Endodermal cell (in vitro differentiated cells): ENCODE measurements around the gene KCNQ1. TPM values are rescaled to one million over a fixed set of nuclear protein-coding genes. Genes with fewer than 3 reads are reported as not detected.

Source experiments
- DNase-seq: peaks from one replicate; pipeline ENCODE4 v3.0.0-alpha.2; 2017
- H3K27ac ChIP-seq: 2 replicates; pipeline ENCODE4 v1.5.1; 2013; ENCODE audit warnings: mild to moderate bottlenecking, low read depth, low read length, moderate library complexity
- H3K27me3 ChIP-seq: 2 replicates; pipeline ENCODE4 v1.6.1; 2013; ENCODE audit warnings: mild to moderate bottlenecking, low read length, moderate library complexity; ENCODE audit not compliant: insufficient read depth, control insufficient read depth, poor library complexity, severe bottlenecking
- H3K36me3 ChIP-seq: 2 replicates; pipeline ENCODE4 v1.7.0; 2013; ENCODE audit warnings: mild to moderate bottlenecking, low read length, moderate library complexity; ENCODE audit not compliant: control insufficient read depth, insufficient read depth
- H3K4me1 ChIP-seq: one replicate; pipeline ENCODE4 v1.7.0; 2013; ENCODE audit warnings: low read length; ENCODE audit not compliant: control insufficient read depth, insufficient read depth
- H3K4me3 ChIP-seq: 2 replicates; pipeline ENCODE4 v1.5.1; 2013; ENCODE audit warnings: mild to moderate bottlenecking, low read length, moderate library complexity
- H3K9ac ChIP-seq: 2 replicates; pipeline ENCODE4 v1.6.1; 2013; ENCODE audit warnings: mild to moderate bottlenecking, low read length, moderate library complexity; ENCODE audit not compliant: poor library complexity, severe bottlenecking; ENCODE audit errors: extremely low read depth
- H3K9me3 ChIP-seq: 2 replicates; pipeline ENCODE4 v1.6.1; 2013; ENCODE audit warnings: mild to moderate bottlenecking, low read length, moderate library complexity; ENCODE audit not compliant: control insufficient read depth
- H3K27ac Mint-ChIP-seq: 2 replicates; pipeline ENCODE4 v1.8.0; 2020; ENCODE audit warnings: mixed read lengths
- H3K27me3 Mint-ChIP-seq: 2 replicates; pipeline ENCODE4 v1.8.0; 2021; ENCODE audit warnings: mild to moderate bottlenecking, mixed read lengths; ENCODE audit not compliant: insufficient read depth
- H3K36me3 Mint-ChIP-seq: 2 replicates; pipeline ENCODE4 v1.8.0; 2020; ENCODE audit warnings: low read depth, mixed read lengths
- H3K4me1 Mint-ChIP-seq: 2 replicates; pipeline ENCODE4 v1.8.0; 2020; ENCODE audit warnings: mixed read lengths
- H3K4me3 Mint-ChIP-seq: 2 replicates; pipeline ENCODE4 v1.8.0; 2020; ENCODE audit warnings: mild to moderate bottlenecking, moderate library complexity, mixed read lengths
- H3K9me3 Mint-ChIP-seq: 2 replicates; pipeline ENCODE4 v1.8.0; 2020; ENCODE audit warnings: mild to moderate bottlenecking, mixed read lengths
- WGBS, 2 experiments: methylation state at CpG; one replicate each; pipeline versions ENCODE4 v1.1.5 to v1.1.7; 2013; ENCODE audit warnings: missing lambda C conversion rate in 2 of 2, mixed read lengths in 1 of 2; ENCODE audit not compliant: insufficient coverage in 1 of 2, insufficient read length in 1 of 2; 5-methylcytosine and 5-hydroxymethylcytosine counted together
- total RNA-seq, 2 donors: library from RNA; stranded (reverse); fragmentation: NEBNext Ultra II Directional in 1 of 2; extraction: Animal tissue kit (Norgen Biotek cat#: 25700) in 1 of 2; gene quantifications; 2 replicates in 1 of 2; 3 replicates in 1 of 2; pipeline ENCODE4 v1.2.1, GENCODE V29; 2021
- TF ChIP-seq, protein P1 (sequence below): fragments of 200-600 bp; sonication (generic); conservative IDR thresholded peaks from 2 replicates; pipeline ENCODE4 v1.5.0; 2021; ENCODE audit warnings: antibody characterized with exemption, mild to moderate bottlenecking

The KCNQ1 gene
- total RNA-seq, 2 donors from 2014 or later: 1.8 to 3.5 TPM

DNA sequence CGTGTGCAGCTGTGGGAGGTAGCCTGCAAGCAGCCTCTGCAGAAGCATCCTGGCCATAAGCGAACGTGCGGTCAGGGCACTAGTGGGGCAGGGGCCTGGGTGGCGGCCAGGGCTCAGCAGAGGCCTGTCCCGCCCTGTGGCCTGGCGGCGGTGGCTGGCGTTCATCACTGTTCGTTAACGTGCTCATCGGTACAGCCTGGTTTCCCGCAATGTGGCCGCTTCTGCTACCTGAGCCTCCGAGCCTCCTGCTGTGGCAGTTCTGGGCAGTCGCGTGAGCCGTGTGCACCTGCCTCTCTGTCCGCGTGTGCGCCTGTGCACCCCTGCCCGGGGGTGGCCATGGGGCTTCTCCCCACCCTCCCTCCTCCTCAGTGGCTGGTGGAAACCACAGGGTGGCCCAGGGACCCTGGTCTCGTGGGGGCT, 137.1 kb downstream of the KCNQ1 start:
- no peak overlapping the region for H3K27ac ChIP-seq
- no peak overlapping the region for H3K9ac ChIP-seq
- peaks cover 7% of the 10 kb centered on the region for H3K4me1 ChIP-seq
- H3K4me3 ChIP-seq: no peak overlapping the region
- Mint-ChIP-seq H3K4me3 (no peak overlapping the region), H3K36me3 (no peaks in the 10 kb centered on the region), H3K27me3 (peaks cover 50% of the 10 kb centered on the region), H3K4me1 (peaks cover 6% of the 10 kb centered on the region), H3K9me3 (no peaks in the 10 kb centered on the region), H3K27ac (no peak overlapping the region)
- H3K9me3 ChIP-seq: no peaks in the 10 kb centered on the region
- DNase-seq: peak; percentile 43
- 94 to 98% methylated on average over 23 of the region's 23 CpGs for WGBS, 2 experiments
- H3K27me3 ChIP-seq: peaks cover 14% of the 10 kb centered on the region
- H3K36me3 ChIP-seq: no peaks in the 10 kb centered on the region
- TF ChIP-seq, protein P1, sequence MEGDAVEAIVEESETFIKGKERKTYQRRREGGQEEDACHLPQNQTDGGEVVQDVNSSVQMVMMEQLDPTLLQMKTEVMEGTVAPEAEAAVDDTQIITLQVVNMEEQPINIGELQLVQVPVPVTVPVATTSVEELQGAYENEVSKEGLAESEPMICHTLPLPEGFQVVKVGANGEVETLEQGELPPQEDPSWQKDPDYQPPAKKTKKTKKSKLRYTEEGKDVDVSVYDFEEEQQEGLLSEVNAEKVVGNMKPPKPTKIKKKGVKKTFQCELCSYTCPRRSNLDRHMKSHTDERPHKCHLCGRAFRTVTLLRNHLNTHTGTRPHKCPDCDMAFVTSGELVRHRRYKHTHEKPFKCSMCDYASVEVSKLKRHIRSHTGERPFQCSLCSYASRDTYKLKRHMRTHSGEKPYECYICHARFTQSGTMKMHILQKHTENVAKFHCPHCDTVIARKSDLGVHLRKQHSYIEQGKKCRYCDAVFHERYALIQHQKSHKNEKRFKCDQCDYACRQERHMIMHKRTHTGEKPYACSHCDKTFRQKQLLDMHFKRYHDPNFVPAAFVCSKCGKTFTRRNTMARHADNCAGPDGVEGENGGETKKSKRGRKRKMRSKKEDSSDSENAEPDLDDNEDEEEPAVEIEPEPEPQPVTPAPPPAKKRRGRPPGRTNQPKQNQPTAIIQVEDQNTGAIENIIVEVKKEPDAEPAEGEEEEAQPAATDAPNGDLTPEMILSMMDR: no peak

DNA sequence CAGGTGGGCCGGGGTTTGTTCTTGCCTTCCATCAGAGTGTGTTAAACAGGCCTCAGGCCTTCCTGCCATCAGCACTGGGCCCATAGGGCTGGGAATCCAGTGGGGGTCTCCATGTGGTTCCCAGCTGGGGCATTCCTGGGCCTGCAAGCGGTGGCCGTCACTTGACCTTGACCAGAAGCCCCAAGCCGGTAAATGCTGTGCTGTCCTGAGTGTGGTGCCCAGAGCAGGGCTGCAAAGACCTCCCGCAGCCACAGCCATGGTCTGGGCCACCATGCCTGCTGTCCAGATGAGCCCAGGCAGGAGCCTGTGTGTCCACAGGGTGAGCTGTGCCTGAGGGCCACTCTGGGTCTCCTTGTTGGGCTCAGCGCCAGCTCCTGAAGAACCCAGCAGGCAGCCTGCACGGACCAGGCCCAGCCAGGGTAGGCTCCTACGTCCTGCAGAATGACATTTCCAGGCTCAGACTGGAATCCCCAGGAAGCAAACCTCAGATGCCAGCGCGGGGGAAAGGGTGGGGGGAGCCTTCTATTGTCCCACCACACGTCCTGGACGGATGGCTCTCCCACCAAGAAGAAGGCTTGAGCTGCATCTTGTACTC, 137.6 kb downstream of the KCNQ1 start:
- H3K4me1 ChIP-seq: peaks cover 7% of the 10 kb centered on the region
- Mint-ChIP-seq H3K4me3 (no peak overlapping the region), H3K27me3 (peaks cover 50% of the 10 kb centered on the region), H3K27ac (no peak overlapping the region), H3K36me3 (no peaks in the 10 kb centered on the region), H3K4me1 (peaks cover 6% of the 10 kb centered on the region), H3K9me3 (no peaks in the 10 kb centered on the region)
- WGBS, 2 experiments: 77 to 90% methylated on average over 11 to 12 of the region's 12 CpGs
- peaks cover 17% of the 10 kb centered on the region for H3K27me3 ChIP-seq
- DNase-seq: peak; percentile 56
- no peak overlapping the region for H3K4me3 ChIP-seq
- H3K36me3 ChIP-seq: no peaks in the 10 kb centered on the region
- H3K9ac ChIP-seq: no peak overlapping the region
- H3K27ac ChIP-seq: no peak overlapping the region
- no peaks in the 10 kb centered on the region for H3K9me3 ChIP-seq
- TF ChIP-seq, protein P1: no peak

DNA sequence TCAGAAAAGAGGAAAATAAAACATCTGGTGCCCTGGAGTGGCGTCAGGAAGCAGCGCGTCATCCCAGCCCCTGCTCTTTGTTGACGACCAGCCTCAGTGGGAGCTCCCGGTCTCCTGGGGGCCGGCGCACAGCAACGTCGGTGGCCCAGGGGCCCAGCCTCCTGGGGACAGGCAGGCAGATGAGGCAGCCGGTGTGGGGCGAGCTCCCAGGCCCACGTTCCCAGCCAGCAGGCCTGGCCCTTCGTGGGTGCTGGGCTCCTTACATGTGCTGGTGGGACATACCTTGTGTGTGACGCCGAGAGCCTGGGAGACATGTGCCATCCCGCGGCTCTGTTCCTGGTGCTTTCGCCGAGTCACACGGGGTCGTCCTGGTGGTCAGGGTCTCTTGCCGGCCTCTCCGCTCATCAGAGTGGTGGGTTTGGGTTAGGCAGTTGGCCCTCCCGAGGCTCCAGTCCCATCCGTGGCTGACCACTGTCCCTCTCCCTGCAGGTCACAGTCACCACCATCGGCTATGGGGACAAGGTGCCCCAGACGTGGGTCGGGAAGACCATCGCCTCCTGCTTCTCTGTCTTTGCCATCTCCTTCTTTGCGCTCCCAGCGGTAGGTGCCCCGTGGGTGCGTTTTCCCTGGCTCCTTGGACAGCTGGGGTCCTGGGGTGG, 138.3 kb downstream of the KCNQ1 start:
- H3K9me3 Mint-ChIP-seq: no peaks in the 10 kb centered on the region
- Histone ChIP-seq H3K36me3 (no peaks in the 10 kb centered on the region), H3K27me3 (peaks cover 20% of the 10 kb centered on the region), H3K9me3 (no peaks in the 10 kb centered on the region), H3K9ac (no peak overlapping the region), H3K4me1 (peaks cover 7% of the 10 kb centered on the region), H3K27ac (no peak overlapping the region), H3K4me3 (no peak overlapping the region)
- H3K27ac Mint-ChIP-seq: no peak overlapping the region
- peaks cover 6% of the 10 kb centered on the region for H3K4me1 Mint-ChIP-seq
- H3K4me3 Mint-ChIP-seq: no peak overlapping the region
- DNase-seq: peak; percentile 48
- TF ChIP-seq, protein P1: no peak
- no peaks in the 10 kb centered on the region for H3K36me3 Mint-ChIP-seq
- peaks cover 54% of the 10 kb centered on the region for H3K27me3 Mint-ChIP-seq
- 93 to 94% methylated on average over 28 to 33 of the region's 33 CpGs for WGBS, 2 experiments
